Chondrocyte (in vitro differentiated cells): ENCODE results near the gene WDR4. TPM values are rescaled to one million over a fixed set of nuclear protein-coding genes. Genes with fewer than 3 reads are reported as not detected.

ENCODE experiments used
- DNase-seq: peaks from one replicate; pipeline ENCODE4 v3.0.0; 2021; ENCODE audit warnings: mixed read lengths, low spot score
- H3K27ac Mint-ChIP-seq: one replicate; pipeline ENCODE4 v1.8.0; 2021; ENCODE audit warnings: mild to moderate bottlenecking, moderate library complexity, mixed read lengths; ENCODE audit not compliant: unreplicated experiment
- H3K27me3 Mint-ChIP-seq: 2 replicates; pipeline ENCODE4 v1.8.0; 2021; ENCODE audit warnings: low read depth, mixed read lengths
- H3K36me3 Mint-ChIP-seq: 2 replicates; pipeline ENCODE4 v1.8.0; 2021; ENCODE audit warnings: low read depth, mixed read lengths
- H3K4me1 Mint-ChIP-seq: 2 replicates; pipeline ENCODE4 v1.8.0; 2021; ENCODE audit warnings: low read depth, mild to moderate bottlenecking, mixed read lengths
- H3K4me3 Mint-ChIP-seq: one replicate; pipeline ENCODE4 v1.8.0; 2021; ENCODE audit warnings: mild to moderate bottlenecking, moderate library complexity, mixed read lengths; ENCODE audit not compliant: unreplicated experiment
- H3K9me3 Mint-ChIP-seq: 2 replicates; pipeline ENCODE4 v1.8.0; 2021; ENCODE audit warnings: low read depth, mixed read lengths
- total RNA-seq: library from RNA; stranded (reverse); gene quantifications from 3 replicates; pipeline ENCODE4 v1.2.1, GENCODE V29; 2021
- TF ChIP-seq, protein P1 (sequence below): fragments of 200-600 bp; sonication (generic); IDR thresholded peaks from 2 replicates; pipeline ENCODE4 v1.5.0; 2021; ENCODE audit warnings: antibody characterized with exemption, mild to moderate bottlenecking, moderate library complexity

WDR4 gene
- total RNA-seq, 1 donor from 2014 or later: 9.6 TPM

DNA sequence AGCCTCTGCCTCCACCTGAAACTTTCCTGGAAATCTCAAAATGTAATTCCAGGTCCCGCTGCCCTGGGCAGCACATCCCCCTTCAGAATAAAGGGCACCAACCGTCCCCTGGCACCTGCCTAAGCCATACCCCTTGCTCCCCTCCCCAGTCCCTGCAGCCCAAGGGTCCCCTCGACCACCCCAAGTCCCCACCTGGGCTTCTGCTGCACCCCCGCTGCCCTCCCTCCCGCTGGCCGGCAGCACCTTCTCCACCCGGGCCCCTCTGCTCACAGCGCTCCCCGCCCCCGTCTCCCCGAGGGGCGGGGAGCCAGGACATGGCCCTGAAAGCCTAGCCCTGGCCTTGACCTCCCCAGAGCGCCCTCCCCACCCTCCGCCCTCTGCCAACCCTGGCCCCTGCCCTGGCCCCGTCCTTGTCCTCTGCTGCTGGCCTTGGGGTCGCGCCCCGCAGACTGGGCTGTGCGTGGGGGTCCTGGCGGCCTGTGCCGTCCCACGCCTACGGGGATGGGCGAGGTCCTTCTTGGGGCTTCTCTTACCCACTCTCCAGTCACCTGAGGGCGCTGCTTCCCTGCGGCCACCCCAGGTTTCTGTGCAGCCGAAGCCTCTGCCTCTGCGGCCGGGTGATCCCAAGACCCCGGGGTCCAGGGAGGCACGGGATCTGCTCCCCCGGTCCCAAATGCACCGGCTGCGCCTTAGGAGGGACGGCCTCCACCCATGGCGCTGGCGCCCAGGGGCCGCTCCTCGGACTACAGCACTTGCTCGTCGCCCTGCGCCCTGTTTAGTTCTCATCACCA, 41.7 kb downstream of the WDR4 start:
- peak; percentile 93 for DNase-seq
- Mint-ChIP-seq H3K36me3 (no peaks in the 10 kb centered on the region), H3K4me1 (no peaks in the 10 kb centered on the region), H3K4me3 (no peak overlapping the region), H3K27me3 (peaks cover 19% of the 10 kb centered on the region), H3K9me3 (no peaks in the 10 kb centered on the region), H3K27ac (no peak overlapping the region)
- TF ChIP-seq, protein P1, sequence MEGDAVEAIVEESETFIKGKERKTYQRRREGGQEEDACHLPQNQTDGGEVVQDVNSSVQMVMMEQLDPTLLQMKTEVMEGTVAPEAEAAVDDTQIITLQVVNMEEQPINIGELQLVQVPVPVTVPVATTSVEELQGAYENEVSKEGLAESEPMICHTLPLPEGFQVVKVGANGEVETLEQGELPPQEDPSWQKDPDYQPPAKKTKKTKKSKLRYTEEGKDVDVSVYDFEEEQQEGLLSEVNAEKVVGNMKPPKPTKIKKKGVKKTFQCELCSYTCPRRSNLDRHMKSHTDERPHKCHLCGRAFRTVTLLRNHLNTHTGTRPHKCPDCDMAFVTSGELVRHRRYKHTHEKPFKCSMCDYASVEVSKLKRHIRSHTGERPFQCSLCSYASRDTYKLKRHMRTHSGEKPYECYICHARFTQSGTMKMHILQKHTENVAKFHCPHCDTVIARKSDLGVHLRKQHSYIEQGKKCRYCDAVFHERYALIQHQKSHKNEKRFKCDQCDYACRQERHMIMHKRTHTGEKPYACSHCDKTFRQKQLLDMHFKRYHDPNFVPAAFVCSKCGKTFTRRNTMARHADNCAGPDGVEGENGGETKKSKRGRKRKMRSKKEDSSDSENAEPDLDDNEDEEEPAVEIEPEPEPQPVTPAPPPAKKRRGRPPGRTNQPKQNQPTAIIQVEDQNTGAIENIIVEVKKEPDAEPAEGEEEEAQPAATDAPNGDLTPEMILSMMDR: no peak

DNA sequence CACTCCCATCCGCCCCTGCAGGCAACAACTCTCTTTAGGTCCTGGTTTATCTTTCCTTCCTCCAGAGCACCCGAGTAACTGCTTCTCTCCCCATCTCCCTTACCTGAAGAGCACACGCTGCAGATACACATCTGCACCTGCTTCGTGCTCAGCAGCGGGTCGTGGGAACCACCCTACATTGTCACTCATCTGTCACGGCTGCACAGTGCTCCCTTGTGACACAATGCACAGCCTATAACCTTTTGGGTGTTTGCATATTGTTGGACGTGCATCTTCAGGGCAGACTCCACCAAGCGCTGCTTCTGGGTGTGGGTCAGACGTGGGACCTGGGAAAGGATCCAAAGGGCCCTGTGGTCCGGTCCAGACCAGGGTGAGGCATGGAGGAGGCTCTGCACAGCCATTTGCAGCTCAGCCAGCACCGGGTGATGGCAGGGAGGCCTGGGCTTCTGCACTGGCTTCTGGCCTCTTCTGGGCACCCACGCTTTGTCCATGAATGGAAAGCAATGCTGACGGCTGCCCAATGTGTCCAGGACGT, 42.5 kb downstream of the WDR4 start:
- TF ChIP-seq, protein P1: no peak
- Mint-ChIP-seq H3K27ac (no peak overlapping the region), H3K9me3 (no peaks in the 10 kb centered on the region), H3K4me3 (no peak overlapping the region), H3K4me1 (no peaks in the 10 kb centered on the region), H3K27me3 (peaks cover 19% of the 10 kb centered on the region), H3K36me3 (no peaks in the 10 kb centered on the region)
- DNase-seq: peak; percentile 57

DNA sequence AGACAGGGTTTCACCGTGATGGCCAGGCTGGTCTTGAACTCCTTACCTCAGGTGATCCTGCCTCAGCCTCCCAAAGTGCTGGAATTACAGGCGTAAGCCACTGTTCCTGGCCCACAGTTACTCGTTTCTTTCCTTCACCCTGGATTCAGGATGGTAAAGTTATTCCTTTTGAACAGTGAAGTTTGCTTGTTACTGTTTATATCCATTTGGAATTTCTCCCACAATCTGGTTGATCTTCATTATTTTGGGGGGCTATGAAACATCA, 43.0 kb downstream of the WDR4 start:
- H3K27me3 Mint-ChIP-seq: peaks cover 19% of the 10 kb centered on the region
- H3K27ac Mint-ChIP-seq: no peak overlapping the region
- no peak for DNase-seq
- no peaks in the 10 kb centered on the region for H3K36me3 Mint-ChIP-seq
- TF ChIP-seq, protein P1: no peak
- H3K9me3 Mint-ChIP-seq: no peaks in the 10 kb centered on the region
- H3K4me1 Mint-ChIP-seq: no peaks in the 10 kb centered on the region
- no peak overlapping the region for H3K4me3 Mint-ChIP-seq

DNA sequence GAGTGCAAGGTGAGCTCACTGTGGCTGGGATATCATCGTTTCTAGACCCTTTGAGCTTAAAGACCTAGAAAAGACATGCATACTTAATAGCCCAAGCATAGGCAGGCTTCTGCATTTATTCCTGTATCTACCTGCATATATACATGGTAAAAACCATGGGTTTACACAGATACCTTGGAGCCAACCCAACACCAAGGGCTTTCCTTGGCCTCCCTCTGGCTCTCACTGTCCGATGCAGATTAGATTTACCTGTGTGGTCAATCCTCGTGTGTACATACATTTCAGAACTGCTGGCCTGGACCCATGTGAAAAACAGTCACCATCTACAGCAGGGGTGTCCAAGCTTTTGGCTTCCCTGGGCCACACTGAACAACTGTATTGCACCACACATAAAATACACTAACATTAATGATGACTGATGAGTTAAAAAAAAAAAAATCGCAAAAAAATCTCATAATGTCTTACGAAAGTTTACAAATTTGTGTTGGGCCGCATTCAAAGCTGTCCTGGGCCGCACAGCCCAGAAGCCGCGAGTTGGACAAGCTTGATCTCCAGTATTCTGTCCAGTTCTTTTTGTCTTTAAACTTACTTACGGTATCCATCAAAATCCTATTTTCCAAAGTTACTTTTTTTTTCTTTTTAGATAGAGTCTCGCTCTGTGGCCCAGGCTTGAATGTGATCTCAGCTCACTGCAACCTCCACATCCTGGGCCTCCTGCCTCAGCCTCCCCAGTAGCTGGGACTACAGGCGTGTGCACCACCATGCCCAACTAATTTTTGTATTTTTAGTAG, 43.5 kb downstream of the WDR4 start:
- H3K4me1 Mint-ChIP-seq: no peaks in the 10 kb centered on the region
- H3K36me3 Mint-ChIP-seq: no peaks in the 10 kb centered on the region
- no peaks in the 10 kb centered on the region for H3K9me3 Mint-ChIP-seq
- no peak overlapping the region for H3K27ac Mint-ChIP-seq
- TF ChIP-seq, protein P1: no peak
- H3K4me3 Mint-ChIP-seq: no peak overlapping the region
- peak; percentile 5 for DNase-seq
- peaks cover 19% of the 10 kb centered on the region for H3K27me3 Mint-ChIP-seq

DNA sequence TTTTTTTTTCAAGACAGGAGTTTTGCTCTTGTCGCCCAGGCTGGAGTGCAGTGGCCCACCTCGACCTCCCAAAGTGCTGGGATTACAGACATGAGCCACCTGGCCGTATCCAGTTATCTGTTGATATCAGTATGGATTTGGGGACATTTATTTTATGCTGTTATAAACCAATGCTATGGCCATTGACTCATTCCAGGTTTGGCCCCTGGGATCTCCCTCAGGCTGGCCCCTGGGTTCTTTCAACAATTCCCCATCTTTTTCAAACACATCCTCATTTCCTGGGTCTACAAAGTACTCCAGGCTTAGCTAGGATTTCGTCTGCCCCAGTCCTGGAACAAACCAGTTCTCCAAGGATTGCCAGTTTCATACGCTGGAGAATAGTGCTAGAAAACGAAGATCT, 44.1 kb downstream of the WDR4 start:
- Mint-ChIP-seq H3K27ac (no peak overlapping the region), H3K9me3 (no peaks in the 10 kb centered on the region), H3K4me1 (no peaks in the 10 kb centered on the region), H3K4me3 (no peak overlapping the region), H3K27me3 (peaks cover 22% of the 10 kb centered on the region), H3K36me3 (no peaks in the 10 kb centered on the region)
- TF ChIP-seq, protein P1: no peak
- no peak for DNase-seq
